NCI-H2029 (cell line): ENCODE measurements around the gene KIF1B.

Experiments
- DNase-seq: peaks from one replicate; lab custom pipeline; 2025; lab: John Stamatoyannopoulos, UW

KIF1B gene

DNA sequence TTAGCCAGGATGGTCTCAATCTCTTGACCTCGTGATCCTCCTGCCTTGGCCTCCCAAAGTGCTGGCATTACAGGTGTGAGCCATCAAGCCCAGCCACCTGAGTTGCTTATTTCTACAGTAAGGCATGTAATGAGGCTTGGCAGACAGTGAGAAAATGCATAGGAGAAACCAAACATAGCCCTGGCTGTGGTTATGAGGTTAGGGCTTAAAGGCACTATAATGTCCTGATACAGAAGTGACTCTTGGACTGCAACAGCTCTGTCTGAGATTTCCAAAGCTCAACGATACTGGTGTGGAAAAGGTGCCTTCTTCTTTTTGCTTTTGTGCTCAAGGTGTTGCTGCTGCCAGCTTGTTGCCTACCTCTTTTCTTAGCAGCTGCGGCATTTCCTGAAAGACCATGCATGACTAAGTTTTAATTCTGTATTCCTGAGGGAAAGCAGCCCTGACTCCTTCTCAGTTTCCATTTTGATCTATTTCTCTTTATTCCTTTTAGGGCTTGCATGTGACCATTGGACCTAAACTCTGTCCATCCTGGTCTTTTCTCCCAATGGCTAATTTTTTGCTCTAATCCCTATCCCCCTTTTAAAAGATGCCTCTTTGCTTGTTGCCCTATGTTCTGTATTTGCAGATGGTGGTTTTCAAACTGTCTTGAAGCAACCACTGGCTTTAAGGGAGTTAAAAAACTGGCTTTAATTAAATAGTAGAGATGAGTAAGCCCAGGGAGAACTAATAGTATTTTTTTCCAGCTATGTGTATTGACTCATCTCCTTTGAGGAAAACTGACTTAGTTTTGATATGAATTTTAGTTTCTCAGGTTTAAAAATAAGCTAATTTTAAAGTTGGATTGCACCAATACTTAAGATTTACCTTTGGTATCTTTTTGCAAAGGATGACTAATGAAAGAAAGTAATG lies 70.3 kb downstream of the KIF1B start:
- no peak for DNase-seq

DNA sequence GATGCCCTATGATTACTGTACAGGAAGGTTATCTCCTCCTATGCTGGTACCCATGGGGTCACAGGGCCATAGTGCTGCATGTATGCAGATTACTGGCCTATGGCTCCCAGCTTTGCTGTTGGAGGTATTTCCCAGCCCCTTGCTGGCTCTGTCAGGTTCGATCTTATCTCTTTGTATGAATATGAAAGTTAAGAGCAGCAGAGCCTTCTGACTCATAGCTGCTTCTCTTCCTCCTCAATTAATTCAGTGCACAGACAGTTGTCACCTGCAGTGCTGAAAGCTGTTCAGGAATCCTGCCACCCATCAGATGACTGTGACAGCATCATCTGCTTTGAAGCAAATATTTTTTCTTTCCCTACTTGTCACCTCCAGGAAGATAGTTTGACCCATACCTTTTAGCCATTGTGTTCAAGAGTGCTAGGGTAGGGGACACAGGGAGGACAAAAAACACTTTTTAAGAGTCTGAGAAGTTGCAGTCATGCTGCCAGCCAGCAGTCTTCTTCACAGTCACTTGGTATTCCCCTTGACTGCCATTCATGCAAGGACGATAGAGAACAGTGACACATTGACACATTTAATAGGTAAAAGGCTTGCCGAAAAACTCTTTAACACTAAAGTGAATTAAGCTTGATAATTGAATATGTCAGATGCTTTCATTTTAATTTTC lies 73.1 kb downstream of the KIF1B start:
- no peak for DNase-seq

DNA sequence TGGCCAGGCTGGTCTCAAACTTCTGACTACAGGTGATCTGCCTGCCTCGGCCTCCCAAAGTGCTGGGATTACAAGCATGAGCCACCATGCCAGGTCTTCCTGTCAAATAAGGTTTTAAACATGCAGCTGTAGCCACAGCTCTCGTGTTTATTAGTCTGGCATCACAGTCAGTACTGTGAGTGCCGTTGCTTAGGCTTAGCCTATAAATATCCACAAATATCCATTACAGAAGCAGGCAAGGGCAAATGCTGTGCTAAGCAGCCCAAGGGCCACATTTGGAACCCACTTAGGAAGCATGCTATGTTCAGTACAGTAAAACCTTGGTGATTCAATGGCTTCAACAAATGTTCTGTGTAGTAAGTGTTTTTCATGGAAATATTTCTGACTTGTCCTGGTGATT lies 75.9 kb downstream of the KIF1B start:
- no peak for DNase-seq

DNA sequence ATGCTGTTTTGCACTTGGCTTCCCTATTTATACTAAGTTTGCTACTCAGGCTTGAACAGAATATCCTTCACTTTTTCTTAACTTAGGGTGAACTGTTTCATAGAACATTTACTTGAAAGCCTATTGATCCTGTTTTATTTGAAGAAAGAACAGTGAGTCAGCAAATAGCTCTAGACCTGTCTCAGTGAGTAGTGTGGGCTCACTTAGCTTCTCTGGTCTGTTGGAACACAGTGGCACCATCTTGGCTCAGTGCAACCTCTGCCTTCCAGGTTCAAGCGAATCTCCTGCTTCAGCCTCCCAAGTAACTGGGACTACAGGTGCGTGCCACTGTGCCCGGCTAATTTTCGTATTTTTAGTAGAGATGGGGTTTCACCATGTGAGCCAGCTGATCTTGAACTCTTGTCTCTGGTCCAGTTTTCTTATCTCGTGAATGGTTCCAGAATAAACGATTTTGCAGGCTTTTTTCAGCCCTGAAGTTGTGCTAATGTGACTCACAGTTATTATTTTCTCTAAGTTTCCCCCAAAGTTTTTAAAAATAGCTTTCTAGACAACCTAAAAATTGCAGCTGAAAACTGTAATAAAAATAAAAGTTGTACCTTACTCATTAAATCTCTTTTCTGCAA lies 76.8 kb downstream of the KIF1B start:
- DNase-seq, result no peak

DNA sequence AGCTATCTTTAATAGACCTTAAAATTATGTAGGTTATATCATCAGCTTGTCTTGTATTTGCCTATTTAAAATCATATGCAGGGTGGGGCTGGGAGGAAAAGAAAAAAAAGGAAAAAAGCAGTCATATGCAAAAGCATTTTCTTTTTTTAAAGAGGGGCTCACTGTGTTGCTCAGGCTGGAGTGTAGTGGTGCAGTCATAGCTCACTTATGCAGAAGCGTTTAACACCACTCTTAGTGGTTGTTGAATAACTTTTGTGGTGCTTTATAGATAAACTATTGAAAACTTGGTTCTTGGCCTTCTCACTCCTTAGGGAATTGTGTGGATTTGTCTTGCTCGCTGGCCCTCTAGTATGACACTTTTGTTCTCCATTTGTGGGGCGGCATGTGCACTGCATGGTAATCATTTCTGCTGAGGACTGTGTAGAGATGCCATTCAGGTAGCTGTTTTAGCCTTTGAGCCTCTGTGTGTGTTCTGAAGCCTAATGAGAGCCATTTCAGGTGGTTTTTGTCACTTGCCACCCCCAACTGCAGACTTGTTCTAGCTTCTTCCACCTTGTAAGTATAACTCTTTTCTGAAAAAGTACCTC lies 77.8 kb downstream of the KIF1B start:
- DNase-seq, result no peak

DNA sequence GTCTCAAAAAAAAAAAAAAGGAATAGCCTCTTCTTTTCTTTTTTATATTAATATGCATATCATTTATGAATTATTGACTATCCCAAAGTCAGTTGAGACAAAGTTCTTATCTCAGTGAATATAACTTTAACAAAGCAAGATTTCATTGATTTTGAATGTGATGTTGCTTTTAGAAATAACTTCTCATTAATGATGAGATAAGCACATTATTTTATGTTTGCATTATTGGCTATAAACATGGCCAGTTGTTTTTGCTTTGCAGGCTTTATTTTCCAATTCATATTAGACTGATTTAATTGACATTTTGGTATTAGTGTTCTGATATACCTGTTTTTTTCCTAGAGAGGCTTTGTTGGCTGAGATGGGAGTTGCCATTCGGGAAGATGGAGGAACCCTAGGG lies 81.3 kb downstream of the KIF1B start:
- no peak for DNase-seq

DNA sequence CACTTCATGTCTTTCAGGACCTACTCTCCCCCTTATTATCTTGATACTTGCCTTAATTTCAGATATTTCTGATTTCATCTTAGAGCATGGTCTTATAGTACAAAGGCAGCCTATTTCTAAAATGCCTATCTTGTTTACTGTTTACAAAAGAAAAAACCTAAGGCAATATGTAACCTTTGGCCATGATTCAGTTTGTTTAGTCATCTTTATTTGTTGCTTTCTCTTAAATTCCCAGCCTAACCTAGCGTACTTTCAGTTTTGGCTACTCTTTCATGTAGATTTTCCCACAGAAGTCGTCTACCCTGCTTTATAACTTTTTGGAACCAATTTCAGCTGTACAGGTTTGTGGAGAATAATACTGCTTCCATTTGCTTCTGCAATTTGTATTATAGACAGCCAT lies 81.8 kb downstream of the KIF1B start:
- DNase-seq, result no peak

DNA sequence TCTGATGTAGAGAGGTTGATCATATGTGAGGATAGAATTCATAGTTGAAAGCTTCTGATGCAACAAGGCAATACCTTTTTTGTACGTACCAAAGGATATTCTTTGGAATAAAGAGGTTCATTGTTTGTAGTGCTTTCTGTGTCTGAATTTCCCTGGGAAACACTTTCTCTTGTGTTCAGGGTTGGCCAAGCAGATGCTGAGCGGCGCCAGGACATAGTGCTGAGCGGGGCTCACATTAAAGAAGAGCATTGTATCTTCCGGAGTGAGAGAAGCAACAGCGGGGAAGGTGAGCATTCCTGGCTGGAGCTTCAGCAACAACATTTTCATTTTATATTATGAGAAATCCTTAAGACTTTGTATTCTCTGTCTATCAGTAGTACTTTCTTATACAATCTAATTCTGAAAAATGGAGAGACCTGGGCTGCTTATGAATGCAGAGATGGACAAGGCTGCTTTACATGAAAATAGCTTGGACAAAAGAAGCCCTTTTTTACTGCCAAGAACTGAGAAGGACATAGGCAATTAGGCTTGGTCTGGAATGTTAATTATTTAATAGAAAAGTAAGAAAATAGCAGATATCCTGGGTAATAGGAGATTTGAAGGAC lies 85.2 kb downstream of the KIF1B start:
- DNase-seq, result no peak

DNA sequence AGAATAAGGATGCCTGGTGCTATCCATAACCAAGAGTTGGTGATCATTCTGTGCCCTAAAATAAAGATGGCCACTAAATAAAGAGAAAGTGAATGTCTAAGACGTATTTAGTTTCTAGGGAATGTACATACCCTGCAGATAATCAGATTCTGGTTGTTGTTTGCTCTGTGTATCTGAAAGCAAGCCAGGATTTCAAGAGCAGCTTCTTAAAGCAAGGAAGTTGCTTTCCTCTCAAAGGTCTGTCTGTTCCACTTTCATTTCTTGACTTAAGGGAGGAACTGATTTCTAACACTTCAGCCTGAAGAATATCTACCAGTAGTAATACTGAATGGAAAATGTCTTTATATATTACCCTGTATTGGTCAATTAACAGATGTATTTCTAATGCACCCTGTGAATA lies 88.8 kb downstream of the KIF1B start:
- peak; percentile 2 for DNase-seq

DNA sequence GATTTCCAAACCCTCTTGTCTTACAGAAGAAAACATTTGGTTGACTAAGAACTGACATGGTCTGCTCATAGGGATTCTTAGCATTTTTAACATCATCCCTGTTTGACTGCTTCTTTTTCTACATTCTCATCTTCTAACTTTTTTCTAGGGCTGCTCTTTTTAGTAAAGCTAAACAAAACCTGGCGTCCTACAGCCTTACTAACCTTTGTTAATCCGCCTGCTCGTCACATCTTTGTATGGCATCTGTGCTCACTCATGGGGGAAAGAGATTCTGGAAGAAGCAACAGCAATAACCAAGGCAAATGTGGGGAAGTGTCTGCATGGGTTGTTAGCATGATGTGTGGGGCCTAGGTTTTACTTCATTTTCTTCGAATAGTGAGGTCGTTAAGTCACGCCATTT lies 92.0 kb downstream of the KIF1B start:
- DNase-seq, result no peak

DNA sequence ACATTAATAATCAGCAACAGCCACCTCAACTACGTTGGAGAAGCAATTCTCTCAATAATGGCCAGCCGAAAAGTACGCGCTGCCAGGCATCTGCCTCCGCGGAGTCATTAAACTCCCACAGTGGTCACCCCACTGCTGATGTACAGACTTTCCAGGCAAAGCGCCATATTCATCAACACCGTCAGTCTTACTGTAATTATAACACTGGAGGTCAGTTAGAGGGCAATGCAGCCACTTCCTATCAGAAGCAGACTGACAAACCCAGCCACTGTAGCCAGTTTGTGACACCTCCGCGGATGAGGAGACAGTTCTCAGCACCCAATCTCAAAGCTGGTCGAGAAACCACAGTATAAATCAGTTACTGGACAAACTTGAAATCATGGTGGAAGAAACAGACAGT lies 93.9 kb downstream of the KIF1B start:
- DNase-seq, result no peak

DNA sequence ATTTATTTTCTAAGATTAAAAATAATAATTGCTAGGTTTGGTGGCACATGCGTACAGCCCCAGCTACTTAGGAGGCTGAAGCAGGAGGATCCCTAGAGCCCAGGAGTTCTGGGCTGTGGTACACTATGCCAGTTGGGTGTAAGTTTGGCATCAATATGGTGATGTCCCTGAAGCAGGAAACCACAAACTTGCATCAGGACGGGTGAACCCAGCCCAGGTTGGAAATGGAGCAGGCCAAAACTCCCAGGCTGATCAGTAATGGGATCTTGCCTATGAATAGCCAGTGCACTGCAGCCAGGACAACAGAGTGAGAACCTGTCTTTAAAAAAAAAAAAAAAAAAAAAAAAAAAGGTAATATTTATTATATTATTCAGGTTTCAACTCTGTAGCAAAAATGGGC lies 96.1 kb downstream of the KIF1B start:
- no peak for DNase-seq

DNA sequence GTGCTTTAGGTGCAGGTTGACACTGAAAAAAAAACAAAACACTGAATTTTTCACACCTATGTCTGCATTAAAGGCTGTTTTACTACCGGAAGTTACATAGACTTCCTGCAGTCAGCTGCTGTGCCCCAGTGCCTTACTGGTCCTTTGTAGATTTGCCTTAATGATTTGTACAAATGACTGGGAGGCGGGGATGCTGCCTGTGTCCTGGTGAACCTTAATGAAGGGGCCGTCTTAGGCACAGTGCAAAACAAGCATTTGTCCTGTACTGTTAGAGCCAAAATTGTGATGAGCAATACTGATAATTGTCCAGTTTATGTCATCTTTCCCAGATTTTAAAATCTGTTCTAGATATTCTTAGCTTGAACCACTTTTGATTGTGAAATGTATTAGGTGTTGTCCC lies 97.6 kb downstream of the KIF1B start:
- DNase-seq, result no peak

DNA sequence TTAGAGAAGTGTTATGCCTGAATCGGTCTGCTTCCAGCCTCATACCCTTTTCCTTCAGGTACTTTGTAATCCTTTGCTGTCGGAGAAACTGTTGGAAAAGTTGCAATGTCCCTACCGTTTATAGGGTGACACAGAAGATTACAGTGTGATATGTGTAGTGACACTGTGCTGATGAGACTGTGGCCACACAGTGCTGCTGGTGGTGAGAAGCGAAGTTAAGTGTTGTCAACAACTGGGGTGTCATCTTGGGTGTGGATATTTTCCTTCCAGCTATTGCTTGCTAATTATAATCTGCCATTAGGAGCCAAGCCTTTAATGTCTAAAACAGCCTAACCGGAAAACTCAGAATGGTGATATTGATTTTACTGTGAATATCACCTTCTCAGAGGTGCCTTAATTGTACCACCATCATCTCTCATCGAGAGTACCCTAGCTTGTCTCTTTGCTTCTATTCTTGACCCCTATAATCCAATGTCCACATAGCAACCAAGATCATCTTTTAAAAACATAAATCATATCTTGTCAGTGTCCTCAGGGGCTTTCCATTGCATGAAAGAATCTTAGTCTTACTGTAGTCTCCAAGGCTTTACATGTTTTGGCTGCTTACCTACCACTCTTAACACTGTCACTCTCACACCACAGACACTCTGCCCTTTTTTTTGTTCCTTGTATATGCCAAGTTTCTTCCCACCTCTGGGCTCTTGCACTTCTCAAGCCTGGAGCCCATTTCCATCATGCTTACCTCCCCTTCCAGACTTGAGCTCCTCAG lies 99.1 kb downstream of the KIF1B start:
- DNase-seq, result no peak

DNA sequence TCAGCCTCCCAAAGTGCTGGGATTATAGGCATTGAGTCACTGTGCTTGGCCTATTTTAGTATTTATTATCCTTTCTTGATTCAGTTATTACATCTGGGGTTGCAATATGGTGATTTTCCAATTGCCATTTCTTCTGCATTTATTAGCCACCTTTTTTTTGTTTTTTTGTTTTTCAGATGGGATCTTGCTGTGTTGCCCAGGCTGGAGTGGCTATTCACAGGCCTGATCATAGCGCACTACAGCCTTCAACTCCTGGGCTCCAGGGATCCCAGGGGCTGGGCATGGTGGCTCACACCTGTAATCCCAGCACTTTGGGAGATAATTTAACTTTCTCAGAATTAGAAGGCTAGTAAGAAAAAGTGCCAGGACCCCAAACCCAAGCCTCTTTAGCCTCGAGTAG lies 106.4 kb downstream of the KIF1B start:
- DNase-seq, result no peak

DNA sequence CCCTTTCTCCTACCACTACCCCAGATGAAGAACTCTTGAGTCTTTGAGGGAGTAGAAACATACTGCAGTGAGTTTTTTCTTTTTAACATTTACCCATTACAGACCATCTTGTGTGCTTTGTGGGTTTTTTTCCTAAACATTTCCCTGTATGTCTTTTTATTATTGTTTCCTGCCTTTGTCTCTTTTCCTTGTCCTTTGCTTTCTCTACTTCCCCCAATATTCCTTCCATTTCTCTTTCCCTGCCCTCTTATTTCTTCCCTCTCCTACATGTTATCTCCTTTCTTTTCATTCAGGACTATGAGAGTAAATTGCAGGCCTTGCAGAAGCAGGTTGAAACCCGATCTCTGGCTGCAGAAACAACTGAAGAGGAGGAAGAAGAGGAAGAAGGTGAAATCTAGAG lies 109.4 kb downstream of the KIF1B start:
- no peak for DNase-seq

DNA sequence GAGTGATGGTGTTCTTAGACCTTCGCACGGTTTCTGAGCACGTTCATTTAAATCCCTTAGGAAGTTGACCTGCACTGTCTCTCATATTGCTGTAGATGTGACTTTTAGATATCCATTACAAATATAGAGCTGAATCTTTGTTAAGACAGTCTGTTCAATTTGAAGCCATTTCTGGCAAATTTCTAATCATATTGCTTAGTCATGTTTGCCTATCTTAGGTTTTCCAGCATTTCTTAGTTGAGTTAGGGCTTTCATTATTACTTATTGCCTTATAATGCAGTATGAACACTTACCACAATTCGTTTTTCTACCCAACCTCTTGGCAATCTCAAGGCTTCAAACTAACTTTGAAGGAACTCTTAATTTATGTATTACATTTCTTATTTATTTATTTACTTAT lies 110.0 kb downstream of the KIF1B start:
- no peak for DNase-seq

DNA sequence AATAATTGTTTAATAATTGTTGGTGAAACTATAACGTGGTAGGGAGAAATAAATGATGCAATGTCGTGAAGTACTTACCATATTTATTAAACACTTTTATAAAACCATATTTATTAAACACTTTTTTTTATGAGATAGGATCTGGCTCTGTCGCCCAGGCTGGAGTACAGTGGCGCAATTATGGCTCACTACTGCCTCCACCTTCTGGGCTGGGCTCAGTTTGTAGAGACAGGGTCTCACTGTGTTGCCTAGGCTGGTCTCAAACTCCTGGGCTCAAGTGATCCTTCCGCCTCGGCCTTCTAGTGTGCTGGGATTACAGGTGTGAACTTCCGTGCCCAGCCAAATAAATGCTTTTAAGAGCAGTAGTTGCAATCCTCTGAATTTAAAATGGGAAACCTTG lies 112.5 kb downstream of the KIF1B start:
- no peak for DNase-seq

DNA sequence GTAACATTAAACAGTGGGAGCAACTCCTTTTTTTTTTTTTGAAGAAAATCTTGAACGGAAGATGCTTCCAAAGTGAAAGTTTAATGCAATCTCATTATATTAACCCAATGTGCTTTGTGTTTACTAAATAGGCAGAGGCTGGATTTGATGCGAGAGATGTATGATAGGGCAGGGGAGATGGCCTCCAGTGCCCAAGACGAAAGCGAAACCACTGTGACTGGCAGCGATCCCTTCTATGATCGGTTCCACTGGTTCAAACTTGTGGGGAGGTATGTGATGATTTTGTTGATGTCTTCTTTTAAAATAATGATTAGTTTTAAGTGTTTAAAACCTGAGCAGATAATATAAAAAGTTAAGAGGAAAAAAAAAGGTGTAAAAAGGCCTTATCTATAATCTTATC lies 114.3 kb downstream of the KIF1B start:
- DNase-seq, result no peak

DNA sequence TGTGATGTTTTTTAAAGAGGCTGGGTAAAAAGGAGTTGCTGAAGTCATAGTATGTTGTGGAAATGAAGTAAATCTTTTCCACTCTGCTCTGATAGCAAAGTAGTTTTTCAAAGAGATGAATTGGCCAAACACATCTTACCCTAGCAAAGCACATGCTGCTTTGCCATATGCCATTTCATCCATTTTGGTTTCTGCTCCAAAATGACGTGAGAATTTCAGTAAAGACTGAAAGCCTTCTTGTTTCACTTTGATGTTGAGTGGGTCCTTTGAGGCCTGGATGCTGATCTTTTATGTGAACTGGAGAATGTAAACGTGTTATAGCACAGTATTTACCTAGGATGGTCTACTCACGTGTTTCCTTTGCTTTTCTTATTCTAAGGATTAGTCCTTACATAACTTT lies 115.2 kb downstream of the KIF1B start:
- no peak for DNase-seq

DNA sequence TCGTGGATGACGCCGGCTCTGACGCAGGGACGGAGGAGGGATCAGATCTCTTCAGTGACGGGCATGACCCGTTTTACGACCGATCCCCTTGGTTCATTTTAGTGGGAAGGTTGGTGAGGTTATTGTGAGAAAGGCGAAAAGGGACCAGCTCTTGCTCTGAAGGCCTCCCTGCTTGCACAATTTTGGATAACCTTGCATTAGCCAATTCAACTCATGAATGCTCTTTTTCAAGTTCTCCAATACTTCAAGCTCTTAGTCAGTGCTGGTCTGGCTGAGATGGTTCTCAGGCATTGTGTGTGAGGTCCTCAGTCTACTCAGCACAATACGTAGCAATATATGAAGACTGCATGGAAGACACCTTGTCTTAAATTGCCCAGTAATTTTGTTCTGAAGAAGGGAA lies 115.9 kb downstream of the KIF1B start:
- no peak for DNase-seq
